ENCODE results near the gene BBS2. TPM values are rescaled to one million over a fixed set of nuclear protein-coding genes. Genes with fewer than 3 reads are reported as not detected.

Gene BBS2
- total and polyA plus RNA-seq, 9 of the 15 experiments (the other 6 are each of a cell fraction or from before 2014, with no cell fraction given): 4.2 to 22.7 (median 10.2) TPM

- TF ChIP-seq BRF2 (IDR thresholded peaks at IDR 0.05; ENCODE audit: borderline replicate concordance, insufficient read depth, insufficient read length): no peak
- no peak for TF ChIP-seq NEUROD1 (IDR thresholded peaks at IDR 0.05; ENCODE audit: borderline replicate concordance, low read depth, low read length, partially characterized antibody)
- TF ChIP-seq FOXP4 (CRISPR knock-in tag; IDR thresholded peaks at IDR 0.05; ENCODE audit: borderline replicate concordance): no peak
- TF ChIP-seq FUS (optimal IDR thresholded peaks at IDR 0.05; ENCODE audit: low read depth, low read length): no peak
- TF ChIP-seq ZNF224 (CRISPR knock-in tag; IDR thresholded peaks at IDR 0.05): no peak
- TF ChIP-seq SIX5 (IDR thresholded peaks at IDR 0.05; ENCODE audit: borderline replicate concordance in 1 of 2, insufficient read depth in 1 of 2, low read depth in 1 of 2, low read length in 2 of 2): no peak
- TF ChIP-seq HMGN3 (IDR thresholded peaks at IDR 0.05; ENCODE audit: borderline replicate concordance, extremely low read depth, insufficient read length, low read depth, low read length): no peak
- no peak for TF ChIP-seq ZNF280B (CRISPR knock-in tag; IDR thresholded peaks at IDR 0.05)
- no peak for TF ChIP-seq ZNF282 (CRISPR knock-in tag; IDR thresholded peaks at IDR 0.05)
- no peak for TF ChIP-seq SAP30 (IDR thresholded peaks at IDR 0.05; ENCODE audit: borderline replicate concordance, insufficient read depth, low read depth, low read length, poor library complexity, severe bottlenecking)
- no peak for TF ChIP-seq CTCFL (IDR thresholded peaks at IDR 0.05; ENCODE audit: borderline replicate concordance, insufficient read depth, low read depth, low read length, poor library complexity, severe bottlenecking)
- TF ChIP-seq ZBED1 (IDR thresholded peaks at IDR 0.05): no peak
- TF ChIP-seq FOXJ2 (tag; IDR thresholded peaks at IDR 0.05): no peak
- TF ChIP-seq ZZZ3 (IDR thresholded peaks at IDR 0.05): no peak
- no peak for TF ChIP-seq PHF8 (IDR thresholded peaks at IDR 0.05; ENCODE audit: borderline replicate concordance, low read length)
- no peak for TF ChIP-seq PRMT5 (CRISPR knock-in tag; IDR thresholded peaks at IDR 0.05)
- peak; percentile 37; the same call in 1 of the 2 replicates for TF ChIP-seq MAFF (IDR thresholded peaks at IDR 0.05; ENCODE audit: low read length)
- peak; percentile 77 for TF ChIP-seq ZNF384 (IDR thresholded peaks at IDR 0.05; ENCODE audit: low read depth, low read length)
- TF ChIP-seq NFATC3 (IDR thresholded peaks at IDR 0.05): no peak
- TF ChIP-seq BRD4 (IDR thresholded peaks at IDR 0.05): no peak
- peak; percentile 66; the same call in 1 of the 2 replicates for TF ChIP-seq BACH1 (tag; IDR thresholded peaks at IDR 0.05)
- TF ChIP-seq TAF9B (IDR thresholded peaks at IDR 0.05; ENCODE audit: partially characterized antibody): no peak
- no peak for TF ChIP-seq LARP7 (IDR thresholded peaks at IDR 0.05)
- TF ChIP-seq TCF3 (CRISPR knock-in tag; IDR thresholded peaks at IDR 0.05): no peak
Observed at GRCh38 chr16:56493815-56494214, 26.0 kb downstream of the BBS2 start (continued).

Data from K562 (cell line).